ENCODE measurements around the gene RFPL3.
"Not testable (repeated sequence)": the region's sequence is repeated elsewhere in the genome, so short reads cannot be mapped to it uniquely, and the experiment has no call there.

The RFPL3 gene

DNA sequence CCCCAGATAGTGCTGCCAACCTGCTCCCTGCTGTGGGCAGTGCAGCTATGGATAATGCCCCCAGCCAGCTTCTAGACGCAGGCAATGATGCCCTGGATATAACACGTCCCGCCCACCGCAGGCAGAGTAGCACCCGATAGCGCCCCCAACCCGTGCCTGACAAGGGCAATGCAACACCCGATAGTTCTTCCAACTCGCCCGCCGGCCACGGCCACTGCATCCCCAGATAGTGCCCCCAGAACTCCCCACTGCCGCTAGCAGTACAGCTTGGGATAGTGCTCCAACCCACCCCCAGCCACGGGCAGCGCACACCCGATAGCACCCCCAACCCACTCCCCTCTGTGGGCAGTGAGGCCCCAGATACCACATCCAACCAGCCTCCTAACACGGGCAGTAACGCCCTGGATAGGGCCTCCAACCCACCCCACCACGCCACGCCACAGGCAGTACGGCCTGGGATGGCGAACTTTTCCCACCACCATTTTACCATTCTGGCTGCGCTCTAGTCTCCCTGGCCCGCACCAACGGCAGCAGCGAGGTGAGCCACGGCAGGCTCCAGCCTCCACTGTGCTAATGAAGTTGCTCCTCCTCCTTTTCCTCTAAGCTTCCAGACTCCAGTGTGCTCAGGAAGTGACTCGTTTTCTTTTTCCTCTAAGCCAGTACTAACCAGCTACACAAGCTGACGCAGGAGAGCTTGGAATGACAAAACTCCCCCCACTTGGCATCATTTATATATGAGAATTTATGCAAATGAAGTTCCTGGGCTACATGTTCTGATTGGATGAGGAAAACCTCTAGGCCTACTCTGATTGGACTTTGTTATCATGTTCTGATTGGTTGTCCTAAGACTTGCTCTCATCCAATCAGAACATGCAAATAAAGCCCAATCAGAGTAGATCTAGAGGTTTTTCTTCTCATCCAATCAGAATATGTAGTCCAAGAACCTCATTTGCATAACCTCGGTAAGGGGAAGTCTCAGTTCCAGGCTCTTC is 3.0 kb upstream of the RFPL3 start:
- no peak for DNase-seq

DNA sequence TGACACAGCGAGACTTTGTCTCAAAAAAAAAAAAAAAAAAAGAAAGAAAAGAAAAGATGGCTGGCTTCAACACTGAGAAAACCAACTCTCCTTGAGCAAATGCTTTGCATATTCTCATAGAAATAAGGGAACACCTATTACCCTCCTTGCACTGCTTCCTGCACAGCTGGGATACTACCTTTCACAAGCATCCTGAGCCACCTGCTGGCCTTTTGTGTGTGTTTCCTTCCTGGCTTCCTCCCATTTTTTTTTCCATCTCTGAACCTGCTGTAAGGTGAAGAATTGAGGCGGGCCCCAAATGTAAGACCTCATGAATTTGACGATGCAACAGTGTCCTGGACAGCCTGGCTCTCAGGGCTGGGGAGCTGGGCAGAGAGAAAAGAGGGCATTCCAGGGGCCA is 1.9 kb upstream of the RFPL3 start:
- no peak for DNase-seq

DNA sequence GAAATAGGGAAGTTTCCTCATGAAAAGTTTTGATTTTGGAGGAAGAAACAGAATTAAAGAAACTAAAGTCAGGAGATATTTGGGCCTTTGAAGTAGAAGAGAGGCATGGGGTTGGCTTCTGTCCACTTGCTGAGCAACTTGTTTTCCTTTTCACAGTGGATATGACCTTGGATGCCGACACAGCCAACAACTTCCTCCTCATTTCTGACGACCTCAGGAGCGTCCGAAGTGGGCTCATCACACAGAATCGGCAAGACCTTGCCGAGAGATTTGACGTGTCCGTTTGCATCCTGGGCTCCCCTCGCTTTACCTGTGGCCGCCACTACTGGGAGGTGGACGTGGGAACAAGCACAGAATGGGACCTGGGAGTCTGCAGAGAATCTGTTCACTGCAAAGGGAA is 2.4 kb downstream of the RFPL3 start:
- not testable (repeated sequence) for DNase-seq

DNA sequence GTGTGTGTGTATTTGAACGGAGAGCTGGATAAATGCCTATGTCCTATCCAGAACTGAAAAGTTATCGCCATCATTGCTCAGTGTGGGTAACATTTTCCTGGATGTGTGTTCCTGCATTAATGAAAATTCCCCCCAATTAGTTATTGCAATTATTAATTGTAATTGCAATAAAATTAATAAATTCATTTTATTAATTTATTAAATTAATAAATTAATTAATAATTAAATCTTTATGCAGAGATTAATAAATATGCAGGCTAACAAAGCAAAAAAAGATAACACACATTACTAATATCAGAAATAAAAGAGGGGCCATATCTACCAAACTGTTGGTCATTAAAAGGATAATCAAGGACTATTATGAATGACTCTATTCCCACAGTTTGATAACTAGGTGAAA is 3.6 kb downstream of the RFPL3 start:
- DNase-seq = no peak

DNA sequence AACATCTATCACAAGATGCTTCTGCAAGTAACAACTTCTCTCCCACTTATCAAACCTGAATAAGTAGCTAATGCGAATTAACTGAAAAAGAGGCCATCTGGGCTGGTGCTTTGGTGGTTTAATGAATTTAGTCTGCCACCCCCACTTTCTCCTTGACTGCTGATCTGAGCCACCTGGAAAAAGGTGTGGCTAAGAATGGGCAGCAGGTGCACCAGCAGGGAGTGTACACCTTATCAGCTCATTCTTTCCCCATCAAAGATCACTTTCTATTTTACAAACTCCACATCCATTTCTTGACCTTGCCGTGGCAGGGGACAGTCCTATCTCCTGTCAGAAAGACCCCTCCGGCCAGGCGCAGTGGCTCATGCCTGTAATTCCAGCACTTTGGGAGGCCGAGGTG is 6.5 kb downstream of the RFPL3 start:
- DNase-seq = no peak

DNA sequence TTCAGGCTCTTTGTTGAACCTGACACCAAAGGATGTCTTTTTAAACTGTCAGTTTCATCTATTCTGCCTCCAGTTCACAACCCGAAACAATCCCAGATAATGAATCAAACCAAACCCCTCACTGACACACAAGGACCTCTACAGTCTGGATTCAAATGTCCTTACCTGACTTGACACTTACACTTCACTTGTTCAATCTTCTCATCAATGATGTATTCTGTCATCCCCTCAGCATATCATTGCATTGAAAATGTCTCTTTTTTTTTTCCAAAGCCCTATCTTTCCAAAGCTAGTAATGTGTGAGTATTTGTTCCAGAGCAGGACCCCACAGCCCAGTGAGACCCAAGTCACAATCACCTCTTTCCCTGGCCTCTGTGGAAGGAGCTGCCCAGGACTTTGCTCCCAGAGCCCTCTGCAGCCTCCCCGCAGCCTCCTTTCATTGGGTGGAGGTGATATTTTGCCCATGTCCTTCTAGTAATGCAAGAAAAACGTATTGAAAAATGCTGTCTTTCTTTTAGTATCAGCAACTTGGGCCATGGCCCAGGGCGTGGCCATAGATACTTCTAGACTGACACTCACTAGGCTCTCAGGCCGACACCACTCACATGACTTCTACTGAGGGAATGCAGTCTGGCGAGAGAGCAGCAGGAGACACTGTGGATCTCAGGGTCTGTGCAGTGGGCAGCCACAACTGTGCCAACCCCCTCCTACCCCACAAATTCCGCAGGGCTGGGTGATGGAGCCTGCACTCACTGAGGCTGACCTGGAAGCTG is 18.2 kb downstream of the RFPL3 start:
- DNase-seq = no peak

DNA sequence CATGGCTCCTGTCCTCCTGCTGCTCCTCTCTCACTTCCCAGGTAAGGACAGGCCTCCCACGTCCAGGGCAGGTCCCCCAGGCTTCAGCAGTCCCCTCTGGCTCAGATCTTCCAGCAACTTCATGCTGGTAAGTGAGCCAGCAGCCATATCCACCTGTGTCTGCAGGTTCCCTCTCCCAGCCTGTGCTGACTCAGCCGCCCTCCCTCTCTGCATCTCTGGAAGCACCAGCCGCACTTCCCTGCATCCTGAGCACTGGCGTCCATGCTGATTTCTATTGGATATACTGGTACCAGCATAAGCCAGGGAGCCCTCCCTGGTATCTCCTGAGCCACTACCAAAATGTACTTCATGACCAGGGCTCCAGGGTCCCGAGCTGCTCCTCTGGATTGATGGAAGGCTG is 19.0 kb downstream of the RFPL3 start:
- DNase-seq = no peak

DNA sequence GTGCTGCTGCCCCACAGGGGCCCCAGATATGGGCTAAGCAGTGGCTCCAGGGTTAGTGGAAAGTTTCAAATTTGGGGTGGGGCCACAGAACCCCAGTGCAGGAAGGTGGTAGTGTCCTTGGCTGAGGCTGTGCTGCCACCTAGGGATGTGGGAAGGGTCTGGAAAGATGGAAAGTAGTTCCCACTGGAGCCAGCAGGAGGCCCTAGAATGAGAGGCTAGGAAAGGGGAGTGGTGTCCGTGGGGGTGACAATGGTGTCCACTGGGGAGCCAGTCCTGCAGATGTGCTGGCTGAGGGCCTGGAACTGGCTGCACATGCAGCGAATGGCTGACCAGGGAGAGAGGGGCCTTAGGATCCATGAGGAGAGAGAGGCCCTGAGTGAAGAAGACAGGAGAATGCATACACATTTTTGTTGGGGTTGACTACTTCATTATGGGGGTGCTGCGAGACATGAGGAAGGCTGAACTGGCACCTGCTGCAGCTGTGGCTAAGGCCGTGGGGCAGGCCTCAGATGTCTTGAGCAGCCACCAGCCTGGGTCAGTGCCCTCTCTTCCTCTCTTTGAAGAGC is 21.1 kb downstream of the RFPL3 start:
- peak in 1 of 2 donors; percentile 28 for DNase-seq

DNA sequence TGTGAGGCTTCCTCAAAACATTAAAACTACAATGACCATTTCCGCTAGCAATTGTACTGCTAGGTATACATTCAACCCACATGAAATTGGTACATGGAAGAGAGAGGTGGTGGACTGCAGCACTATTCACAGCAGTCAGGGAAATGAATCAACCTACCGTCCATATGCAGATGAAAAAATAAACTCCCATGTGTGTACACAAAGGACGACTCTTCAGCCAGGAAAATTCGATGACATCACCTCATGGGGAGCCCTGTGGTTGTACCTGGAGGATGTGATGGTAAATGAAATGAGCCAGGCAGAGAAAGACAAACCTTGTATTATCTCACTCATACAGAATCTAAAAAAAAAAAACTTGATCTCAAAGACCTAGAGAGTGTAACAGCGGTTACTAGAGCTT is 23.3 kb downstream of the RFPL3 start:
- DNase-seq = no peak

DNA sequence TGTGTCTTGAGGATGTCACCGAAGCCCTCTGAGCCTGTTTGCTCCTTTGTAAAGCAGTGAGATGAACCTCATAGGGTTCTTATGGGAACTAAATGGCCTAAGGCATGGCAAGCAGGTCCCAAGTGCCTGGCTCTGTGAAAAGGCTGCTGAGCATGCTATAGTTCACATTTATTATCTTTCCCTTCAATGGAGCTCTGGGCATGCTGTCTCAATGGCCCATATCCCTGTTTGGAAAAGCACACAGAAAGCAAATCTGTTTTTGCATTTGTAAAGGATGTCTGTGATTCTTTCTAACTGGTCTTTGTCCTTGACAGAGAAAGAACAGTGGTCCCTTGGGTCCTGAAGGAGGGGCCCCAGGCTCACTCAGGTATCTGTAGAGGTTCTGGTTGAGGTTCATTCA is 28.0 kb downstream of the RFPL3 start:
- DNase-seq = no peak

DNA sequence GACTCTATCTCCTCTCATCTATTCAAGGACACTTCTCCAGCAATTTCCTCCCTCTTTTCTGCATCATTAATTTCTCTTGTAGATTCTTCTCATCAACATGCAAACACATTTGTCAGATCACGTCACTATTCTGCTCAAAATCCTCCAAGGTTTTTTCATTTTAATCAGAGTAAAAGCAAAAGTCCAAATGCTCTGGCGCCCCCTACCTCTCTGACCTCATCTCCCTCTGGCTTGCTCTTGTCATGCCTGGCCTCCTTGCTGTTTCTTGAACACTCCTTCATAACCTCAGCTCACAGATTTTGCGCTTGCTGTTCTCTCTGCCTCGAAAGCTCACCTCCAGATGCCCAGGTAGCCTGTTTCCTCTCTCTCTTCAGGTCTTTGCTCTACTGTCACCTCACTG is 32.0 kb downstream of the RFPL3 start:
- peak in 1 of 2 donors; percentile 32 for DNase-seq

DNA sequence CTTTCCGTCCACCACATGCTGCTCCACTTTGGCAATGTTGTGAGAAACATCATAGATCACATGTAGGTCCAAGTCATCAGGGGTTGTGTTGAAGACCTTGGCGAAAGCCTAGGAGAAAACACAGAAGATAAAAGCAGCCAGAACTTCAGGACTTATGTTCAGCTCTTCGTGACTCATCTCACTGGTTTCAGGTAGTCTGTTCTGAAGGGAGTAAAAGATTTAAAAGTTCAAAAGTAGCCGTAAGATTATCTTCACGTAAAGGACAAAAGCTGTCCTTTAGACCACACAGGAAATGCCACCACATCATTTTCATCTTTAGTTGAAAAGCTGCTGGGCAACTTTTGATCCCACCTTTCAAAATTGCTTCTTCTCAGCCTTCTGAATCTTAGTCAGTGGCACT is 37.4 kb downstream of the RFPL3 start:
- no peak for DNase-seq

DNA sequence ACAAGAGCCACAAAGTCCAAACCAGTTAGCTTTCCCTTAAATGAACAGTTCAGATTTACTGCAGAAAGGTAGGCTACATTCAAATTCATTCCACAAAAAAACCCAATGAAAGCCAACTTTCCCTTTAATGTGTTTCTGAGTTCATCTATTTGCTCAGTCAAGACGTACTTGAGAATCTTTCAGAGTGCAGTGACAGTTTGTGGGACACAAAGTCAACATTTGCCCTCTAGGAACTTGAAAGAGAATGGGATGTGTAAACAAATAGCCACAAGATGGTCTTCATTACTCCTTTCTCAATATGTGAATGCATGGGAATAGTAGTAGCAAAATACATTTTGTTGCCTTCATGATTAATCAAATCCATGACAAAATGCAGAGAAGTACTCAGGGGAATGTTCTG is 38.6 kb downstream of the RFPL3 start:
- no peak for DNase-seq

DNA sequence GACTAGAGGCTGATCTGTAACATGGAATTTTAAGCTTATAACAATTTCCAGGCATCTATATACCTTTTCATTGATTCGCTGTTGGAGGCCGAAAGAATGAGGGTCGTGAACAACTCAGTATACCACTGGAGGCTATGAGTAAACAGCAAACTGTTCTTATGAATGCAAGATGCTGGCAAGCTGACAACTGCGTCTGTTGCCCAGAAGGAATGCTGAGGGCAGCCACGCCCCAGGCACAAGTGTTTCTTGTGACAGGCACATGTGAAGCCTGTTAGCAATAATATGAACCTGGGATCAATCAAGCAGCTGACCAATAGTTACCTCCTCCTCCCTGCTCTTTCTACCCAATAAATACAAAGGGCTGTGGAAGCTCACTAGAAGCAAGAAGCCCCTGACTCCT is 39.1 kb downstream of the RFPL3 start:
- DNase-seq = no peak

DNA sequence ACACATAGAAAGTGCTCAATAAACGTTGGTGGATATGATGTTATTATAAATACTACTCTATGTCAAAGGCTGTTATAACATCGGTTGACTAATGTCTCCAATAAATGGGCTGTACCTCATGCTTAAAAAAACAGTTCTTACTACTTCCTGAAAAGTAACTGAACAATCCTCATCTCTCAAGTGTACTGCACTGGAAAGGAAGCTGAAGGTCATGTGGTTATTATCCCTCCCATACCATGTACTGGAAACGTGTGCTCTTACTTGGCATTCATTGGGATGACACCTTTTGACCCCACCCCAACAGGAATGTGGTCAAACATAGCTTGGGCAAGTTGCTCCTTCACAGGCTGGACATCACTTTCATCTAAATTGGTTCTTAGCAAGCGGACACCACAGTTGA is 43.8 kb downstream of the RFPL3 start:
- DNase-seq = no peak

DNA sequence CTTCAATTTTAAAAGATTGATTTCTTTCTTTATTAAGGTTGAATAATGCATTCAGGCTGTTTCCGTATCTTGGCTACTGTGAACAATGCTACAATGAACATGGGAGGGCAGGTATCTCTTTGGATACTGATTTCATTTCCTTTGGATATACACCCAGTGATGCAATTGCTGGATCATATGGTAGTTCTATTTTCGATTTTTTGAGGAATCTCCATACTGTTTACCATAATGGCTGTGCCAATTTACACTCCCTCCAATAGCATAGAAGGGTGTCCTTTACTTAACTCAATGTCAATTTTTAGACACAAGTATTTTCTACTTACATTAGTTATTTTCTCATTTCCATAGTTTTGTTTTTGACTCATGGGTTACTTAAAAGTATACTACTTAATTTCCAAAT is 46.4 kb downstream of the RFPL3 start:
- no peak for DNase-seq

DNA sequence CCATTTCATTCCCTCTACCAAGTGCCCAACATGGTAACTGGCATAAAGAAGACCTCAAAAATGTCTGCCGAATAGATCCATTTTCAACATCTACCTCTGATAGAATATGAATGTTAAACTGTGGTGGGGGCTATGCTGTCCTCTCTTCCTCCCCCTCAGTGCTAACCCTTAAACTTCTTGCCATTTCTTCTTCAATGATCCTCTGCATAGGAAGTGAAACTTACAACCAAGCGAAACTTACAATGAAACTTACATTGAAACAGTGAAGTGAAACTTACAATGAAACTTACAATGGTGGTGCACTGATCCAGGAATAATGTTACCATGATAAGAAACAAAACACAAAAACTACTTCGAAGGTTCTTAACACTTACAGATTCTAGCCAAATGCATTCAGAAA is 49.6 kb downstream of the RFPL3 start:
- DNase-seq = no peak

DNA sequence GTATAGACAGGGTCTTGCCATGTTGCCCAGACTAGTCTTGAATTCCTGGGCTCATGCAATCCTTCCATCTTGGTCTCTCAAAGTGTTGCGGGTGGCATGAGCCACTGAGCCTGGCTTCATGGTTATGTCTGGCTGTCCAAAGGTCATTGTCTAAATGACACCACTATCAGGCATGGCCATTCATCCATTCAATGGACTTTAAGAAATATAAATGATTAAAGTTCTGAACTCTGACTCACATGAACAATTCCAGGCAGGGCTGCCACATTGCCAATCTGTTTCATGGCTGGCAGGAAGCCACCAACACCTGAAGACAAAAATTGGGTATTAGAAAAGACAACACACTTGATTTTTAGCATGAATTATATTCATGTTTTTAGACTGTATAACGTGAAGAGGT is 50.3 kb downstream of the RFPL3 start:
- DNase-seq = no peak

DNA sequence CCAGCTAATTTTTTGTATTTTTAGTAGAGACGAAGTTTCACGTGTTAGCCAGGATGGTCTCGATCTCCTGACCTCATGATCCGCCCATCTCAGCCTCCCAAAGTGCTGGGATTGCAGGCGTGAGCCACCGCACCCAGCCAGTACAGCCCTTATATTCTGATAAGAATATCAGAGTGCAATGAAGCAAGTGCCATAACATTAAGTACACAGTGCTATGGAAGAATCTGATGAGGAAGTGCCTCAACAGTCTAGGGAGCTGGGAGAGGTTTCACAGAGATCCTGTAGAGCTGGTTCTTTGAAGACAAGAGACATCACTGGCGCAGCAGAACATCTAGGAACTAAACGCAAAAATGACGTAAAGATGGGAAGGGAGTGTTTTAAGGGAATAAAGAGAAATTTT is 52.3 kb downstream of the RFPL3 start:
- no peak for DNase-seq

DNA sequence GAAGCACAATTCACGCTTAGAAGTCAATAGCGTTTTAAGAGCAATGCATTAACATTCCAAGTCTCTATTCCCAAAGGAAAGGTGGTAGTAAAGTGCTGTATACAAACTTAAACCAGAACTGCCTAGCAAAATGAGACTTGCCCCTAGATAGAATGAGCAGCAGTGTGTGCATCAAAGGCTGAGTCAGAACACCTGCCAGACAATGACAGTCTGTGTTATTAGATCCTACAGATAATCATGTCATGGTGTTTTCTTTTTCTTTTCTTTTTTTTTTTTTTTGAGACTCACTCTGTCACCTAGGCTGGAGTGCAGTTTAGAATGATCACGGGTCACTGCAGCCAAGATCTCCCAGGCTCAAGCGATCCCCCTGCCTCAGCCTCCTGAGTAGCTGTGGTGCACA is 52.8 kb downstream of the RFPL3 start:
- DNase-seq = no peak

Data from stimulated activated CD4-positive, alpha-beta T cell treated with anti-CD3 and anti-CD28 coated beads, Interleukin-2, amount 100 ng/mL, for 24 hours (primary cell).